HG03342 (cell line): Measurements from ENCODE around the gene LIMS2.
A peak's percentile ranks its signal among the peaks of the same experiment; 100 is the strongest.

ENCODE experiments used
- ATAC-seq: cut with Tn5 transposase; IDR thresholded peaks from one replicate; pipeline ENCODE4 v1.9.1; 2021; ENCODE audit warnings: mild to moderate bottlenecking, moderate library complexity; ENCODE audit not compliant: unreplicated experiment

Gene LIMS2

GRCh38 chr2:127634626-127635379, 40.5 kb downstream of the LIMS2 start:
- no peak for ATAC-seq

DNA sequence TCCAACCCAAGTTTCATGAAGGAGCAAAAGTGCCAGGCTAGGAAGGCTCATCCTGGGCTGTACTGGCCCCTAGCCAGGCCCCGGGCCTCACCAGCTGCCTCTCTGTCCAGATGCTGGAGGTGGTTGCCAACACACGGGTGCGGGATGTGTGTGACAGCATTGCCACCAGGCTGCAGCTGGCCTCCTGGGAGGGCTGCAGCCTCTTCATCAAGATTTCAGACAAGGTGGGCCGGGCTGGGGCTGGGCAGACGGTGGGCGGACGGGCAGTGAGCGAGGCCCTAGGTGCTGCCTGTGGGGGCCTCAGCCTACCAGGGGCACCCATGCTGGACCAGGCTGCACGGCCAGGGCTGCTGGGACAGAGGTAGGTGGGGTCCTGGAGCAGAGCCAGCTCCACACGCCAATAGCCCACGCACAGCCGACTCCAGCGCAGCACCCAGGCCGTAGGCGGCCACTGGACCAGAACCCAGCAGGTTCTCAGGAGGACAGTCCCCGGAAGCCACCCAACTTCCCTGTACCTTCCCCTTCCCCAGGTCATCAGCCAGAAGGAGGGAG, 41.2 kb downstream of the LIMS2 start:
- ATAC-seq, result no peak

DNA sequence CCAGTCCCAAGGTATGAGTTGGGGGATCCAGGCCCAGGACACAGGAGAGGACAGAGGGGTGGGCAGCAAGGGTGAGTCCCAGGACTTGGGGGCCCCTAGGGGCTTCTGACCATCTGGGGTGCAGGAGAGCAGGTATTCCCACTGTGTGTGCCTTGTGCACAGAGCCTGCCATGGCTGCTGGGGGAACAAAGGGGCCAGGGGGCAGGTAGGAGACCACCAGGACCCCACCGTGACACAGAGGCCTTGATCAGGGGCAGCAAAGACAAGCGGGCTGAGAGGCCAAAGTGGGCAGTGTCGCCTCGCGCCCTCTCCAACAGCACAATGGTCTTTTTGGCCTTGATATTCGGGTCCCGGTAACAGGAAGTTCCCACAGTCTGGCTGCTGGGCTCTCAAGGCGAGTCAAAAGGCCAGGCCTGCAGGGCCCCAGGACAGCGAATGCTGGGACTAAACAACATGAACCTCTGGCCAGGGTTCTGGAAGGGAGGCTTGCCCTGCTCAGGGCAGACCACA, 41.7 kb downstream of the LIMS2 start:
- ATAC-seq, result no peak

GRCh38 chr2:127632592-127633489, 42.5 kb downstream of the LIMS2 start:
- ATAC-seq, result peak; percentile 54

- ATAC-seq, result no peak
Observed at GRCh38 chr2:127631997-127632581, 43.2 kb downstream of the LIMS2 start.

GRCh38 chr2:127631541-127631996, 43.8 kb downstream of the LIMS2 start:
- no peak for ATAC-seq

- ATAC-seq, result no peak
Observed at GRCh38 chr2:127630864-127631540, 44.3 kb downstream of the LIMS2 start.

DNA sequence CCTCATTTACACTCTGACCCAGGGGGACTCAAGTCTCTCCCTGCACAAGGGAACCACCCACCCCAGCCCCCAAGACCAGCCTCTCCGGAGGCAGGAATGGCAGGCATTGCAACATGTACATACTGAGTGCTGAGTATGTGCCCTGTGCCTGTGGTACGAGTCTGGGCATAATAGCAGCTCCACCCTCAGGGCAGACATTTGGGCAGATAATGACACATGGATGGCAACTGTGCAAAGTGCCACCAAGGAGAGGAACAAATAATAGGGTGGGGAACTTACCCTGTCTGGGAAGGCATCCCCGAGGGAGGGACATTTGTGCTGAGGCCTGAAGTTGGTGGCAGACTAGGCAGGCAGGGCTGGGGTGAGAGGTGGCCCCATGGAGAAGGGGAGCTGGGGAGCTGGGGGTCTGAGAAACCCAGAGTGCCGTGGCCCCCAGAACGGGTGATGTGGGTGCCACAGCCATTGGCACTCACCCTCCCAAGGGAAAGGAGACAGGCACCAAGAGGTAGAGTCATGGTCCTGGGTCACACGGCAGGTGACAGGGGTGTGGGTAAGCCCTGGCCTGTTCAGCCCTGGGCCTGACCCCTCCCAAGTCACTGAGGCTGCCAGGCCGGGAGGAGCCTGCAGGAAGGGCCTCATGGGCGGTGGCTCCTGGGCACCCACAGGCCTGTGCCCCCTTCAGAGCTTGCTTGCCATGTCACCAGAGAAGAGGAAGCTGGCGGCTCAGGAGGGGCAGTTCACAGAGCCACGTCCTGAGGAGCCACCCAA, 45.0 kb downstream of the LIMS2 start:
- ATAC-seq, result no peak

DNA sequence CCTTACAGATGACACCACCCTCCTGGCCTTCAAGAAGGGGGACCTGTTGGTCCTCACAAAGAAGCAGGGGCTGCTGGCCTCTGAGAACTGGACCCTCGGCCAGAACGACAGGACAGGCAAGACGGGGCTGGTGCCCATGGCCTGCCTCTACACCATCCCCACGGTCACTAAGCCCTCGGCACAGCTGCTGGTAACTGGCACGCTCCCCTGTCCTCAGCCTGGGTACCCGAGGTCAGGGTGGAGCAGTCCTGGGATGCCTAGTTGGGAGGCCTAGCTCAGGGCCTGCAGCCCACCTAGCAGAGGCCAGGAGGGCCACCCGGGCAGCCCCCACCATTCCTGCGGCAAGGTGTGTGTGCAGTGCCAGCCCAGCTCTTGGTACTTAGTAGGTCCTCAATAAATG, 45.7 kb downstream of the LIMS2 start:
- ATAC-seq, result no peak

DNA sequence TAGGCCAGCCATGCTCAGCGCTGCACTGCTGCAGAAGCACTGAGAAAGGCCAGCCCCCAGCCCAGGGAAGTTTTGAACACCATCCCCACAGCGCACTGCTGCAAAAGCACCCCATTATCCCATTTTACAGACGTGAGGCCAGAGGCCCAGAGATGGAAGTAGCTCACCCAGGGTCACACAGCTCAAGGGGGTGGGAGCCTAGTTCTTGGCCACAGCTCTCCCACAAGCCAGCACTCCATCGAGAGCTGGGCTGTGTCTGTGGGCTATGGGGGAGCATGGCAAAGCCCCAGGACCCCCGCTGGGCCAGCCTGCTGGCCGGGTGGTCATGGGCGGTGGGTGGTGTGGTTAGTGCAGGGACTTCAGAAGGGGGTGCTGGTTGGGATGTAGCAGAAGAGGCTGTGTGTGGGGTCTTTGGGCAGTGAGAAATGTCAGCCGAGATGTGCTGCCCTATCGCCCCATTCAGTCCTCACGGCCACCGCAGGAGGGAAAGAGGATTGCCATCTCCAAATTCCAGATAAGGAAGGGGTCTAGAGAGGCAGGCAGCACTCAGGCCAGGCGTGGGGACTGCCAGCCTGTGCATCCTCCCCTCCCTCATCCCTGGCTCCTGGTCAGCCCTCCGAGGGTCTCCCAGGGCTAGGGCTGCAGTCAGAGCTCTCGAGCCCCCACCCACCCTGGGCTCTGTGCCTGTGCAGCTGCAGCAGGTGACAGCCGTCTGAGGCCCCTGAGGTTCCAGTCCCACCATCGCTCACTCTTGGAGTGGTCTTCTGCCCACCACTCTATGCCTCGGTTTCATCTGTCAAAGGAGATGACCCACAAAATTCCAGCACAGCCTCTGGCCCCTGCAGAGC, 46.3 kb downstream of the LIMS2 start:
- ATAC-seq, result no peak

DNA sequence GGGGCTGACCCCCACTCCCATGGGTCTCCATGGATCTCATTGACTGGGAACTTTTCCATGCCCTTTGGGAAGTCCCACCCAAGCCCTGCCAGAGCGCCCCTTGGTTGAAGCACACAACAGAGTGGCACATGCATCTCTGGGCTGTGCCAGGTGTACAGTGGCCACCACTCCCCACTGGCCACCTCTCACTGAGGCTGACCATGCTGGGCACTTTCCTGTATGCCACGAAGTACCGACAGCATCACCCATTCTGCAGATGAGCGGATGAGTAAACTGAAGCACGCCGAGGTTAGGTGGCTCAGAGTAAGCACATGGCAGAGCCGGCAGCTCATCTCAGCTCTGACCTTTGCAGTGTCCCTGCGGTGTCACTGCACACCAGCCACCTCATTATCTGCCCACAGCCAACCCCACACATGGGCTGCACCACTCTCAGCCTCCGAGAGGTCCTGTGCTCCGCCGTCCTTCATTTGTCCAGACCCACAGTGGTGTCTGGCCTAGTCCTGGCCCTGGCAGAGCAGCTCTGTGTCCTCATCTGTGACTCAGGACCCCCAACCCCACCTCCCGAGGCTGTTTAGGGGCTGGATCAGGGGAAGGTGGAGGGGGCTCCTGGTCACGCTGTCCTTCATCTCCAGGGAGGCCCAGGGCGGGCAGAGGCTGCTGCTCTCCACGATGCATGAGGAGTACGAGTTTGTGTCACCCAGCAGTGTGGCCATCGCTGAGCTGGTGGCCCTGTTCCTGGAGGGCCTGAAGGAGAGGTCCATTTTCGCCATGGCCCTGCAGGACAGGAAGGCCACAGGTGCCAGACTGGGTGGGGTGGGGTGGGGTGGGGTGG, 47.4 kb downstream of the LIMS2 start:
- no peak for ATAC-seq

DNA sequence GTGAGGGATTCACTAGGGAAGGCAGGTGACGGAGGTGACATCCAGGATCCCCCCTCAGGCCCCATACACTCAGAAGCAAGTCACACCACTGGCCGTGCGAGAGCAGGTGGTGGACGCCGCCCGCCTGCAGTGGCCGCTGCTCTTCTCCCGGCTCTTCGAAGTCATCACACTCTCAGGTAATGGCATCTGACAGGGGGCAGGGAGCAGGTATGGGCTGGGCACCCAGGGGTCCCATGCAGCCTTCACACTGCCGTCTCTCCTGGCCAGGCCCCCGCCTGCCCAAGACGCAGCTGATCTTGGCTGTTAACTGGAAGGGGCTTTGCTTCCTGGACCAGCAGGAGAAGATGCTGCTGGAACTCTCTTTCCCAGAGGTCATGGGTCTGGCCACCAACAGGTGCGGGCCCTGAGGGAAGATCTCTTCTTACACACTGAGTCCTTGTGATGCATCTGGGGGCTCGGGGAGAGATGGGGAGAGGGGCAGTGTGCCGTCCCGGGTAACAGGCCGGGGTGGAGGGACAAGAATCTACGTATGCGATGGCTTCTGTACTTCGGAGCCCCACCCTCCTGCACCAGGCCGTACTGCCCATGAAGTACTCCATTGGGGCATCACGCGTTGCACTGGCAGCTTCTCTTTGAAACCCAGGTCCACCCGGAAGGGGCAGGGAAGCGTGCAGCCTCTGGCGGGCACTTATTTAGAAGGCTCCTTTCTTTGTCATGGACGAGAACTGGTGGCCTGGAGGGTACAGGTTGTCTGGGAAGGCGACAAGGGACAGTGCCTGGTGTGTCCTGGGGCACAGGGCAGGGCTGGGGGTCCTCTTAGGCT, 48.2 kb downstream of the LIMS2 start:
- ATAC-seq, result no peak

- no peak for ATAC-seq
Observed at GRCh38 chr2:127626175-127626574, 49.2 kb downstream of the LIMS2 start.

- no peak for ATAC-seq
Observed at GRCh38 chr2:127625572-127625951, 49.8 kb downstream of the LIMS2 start.

DNA sequence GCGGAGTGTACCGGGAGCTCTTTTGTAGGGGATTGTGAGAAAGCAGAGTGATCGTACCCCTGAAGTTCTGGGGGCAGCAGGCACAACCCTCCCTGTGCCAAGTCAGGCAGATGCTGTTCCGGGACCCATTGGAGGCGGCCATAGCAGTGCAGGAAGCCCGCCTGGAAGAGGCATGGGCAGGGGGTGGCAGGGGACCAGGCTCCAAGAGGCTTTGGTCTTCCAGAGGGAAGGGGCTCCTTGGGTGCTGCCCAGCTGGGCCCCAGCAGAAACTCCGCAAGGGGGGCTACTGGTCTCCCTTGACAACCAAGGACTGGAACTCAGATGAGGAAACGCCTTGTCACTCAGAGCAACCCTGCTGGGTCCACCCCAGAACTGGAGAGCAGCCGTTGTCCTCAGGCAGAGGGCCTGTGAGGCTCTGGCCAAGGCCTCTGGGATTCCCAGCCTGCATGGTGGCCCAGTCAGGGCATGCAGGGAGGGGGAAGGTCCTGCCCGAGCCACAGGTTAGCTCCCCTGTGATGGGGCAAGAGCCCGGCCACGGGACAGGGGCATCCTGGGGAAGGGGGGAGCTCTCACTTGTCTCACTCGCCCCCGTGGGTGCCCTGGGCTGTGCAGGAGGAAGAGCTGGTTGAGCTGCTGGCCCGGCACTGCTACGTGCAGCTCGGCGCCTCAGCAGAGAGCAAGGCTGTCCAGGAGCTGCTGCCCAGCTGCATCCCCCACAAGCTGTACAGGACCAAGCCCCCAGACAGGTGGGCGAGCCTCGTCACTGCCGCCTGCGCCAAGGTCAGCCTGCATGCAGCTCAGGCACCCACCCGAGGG, 50.4 kb downstream of the LIMS2 start:
- ATAC-seq, result no peak

GRCh38 chr2:127624320-127624755, 51.0 kb downstream of the LIMS2 start:
- ATAC-seq, result no peak
